Measurements from ENCODE around the gene LRP1.

DNA sequence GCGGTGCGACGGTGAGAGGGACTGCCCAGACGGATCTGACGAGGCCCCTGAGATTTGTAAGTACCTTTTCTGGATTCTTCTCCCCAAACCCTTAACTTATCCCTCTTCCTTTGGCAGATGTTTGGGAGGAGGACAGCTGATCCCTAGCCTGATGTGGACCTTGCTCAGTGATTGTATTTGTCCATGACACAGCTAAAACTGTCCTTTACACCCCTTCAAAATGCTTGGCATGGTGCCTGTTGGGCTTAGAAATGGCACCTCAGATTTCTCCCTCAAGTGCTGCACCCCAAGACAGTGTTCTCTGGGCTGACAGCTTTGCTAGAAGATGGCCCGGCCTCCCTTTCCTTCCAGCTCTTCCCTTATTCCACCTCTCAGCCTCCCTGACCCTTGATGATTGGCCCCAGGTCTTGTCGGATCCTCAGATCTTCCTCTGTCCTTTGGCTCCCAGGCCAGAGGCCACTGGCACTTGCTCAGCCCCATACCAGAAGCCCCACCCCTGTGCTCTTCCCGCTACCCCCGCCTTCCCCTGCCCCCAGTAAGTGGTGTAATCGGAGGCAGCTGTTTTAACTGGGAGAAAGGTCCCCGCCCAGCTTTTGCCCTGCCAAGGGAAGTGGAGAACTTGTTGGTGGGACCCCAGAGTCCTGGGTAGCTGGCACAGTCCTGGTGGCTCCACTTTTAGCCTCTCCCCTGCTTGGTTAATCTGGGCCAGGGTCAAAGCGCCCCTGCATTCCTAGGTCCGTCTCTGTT lies 10.4 kb downstream of the LRP1 start:
- TF ChIP-seq, protein P1, sequence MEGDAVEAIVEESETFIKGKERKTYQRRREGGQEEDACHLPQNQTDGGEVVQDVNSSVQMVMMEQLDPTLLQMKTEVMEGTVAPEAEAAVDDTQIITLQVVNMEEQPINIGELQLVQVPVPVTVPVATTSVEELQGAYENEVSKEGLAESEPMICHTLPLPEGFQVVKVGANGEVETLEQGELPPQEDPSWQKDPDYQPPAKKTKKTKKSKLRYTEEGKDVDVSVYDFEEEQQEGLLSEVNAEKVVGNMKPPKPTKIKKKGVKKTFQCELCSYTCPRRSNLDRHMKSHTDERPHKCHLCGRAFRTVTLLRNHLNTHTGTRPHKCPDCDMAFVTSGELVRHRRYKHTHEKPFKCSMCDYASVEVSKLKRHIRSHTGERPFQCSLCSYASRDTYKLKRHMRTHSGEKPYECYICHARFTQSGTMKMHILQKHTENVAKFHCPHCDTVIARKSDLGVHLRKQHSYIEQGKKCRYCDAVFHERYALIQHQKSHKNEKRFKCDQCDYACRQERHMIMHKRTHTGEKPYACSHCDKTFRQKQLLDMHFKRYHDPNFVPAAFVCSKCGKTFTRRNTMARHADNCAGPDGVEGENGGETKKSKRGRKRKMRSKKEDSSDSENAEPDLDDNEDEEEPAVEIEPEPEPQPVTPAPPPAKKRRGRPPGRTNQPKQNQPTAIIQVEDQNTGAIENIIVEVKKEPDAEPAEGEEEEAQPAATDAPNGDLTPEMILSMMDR (IDR thresholded peaks at IDR 0.05; ENCODE audit: low read length) = no peak
- TF ChIP-seq EZH2 (optimal IDR thresholded peaks at IDR 0.05; ENCODE audit: low read depth, low read length) (no peak), EZH2phosphoT487 (IDR thresholded peaks at IDR 0.05; ENCODE audit: low read length) (no peak)

Measured in MM.1S (cell line).